Prostate gland (tissue), 2 donors: ENCODE data around the gene HOXA13. TPM values are rescaled to one million over a fixed set of nuclear protein-coding genes. Genes with fewer than 3 reads are reported as not detected.
A peak's percentile ranks its signal among the peaks of the same experiment; 100 is the strongest.

ENCODE experiments used
- DNase-seq: peaks from one replicate; pipeline ENCODE4 v3.0.0-alpha.2; 2019; ENCODE audit warnings: low spot score
- H3K27ac ChIP-seq, 2 donors: fragments of 200-600 bp; sonication (generic); 2 replicates each; pipeline ENCODE4 v1.5.1; 2017 to 2019
- H3K27me3 ChIP-seq: fragments of 200-600 bp; sonication (generic); replicated peaks from 2 replicates; pipeline ENCODE4 v1.5.1; 2019; ENCODE audit not compliant: insufficient read depth
- H3K36me3 ChIP-seq, 2 donors: fragments of 200-600 bp; sonication (generic); 1 replicate in 1 of 2; 2 replicates in 1 of 2; pipeline versions ENCODE4 v1.5.1 to v1.8.1; 2017 to 2019
- H3K4me1 ChIP-seq: fragments of 200-600 bp; sonication (generic); replicated peaks from 2 replicates; pipeline ENCODE4 v1.5.1; 2019
- H3K4me3 ChIP-seq, 2 donors: fragments of 200-600 bp; sonication (generic); 2 replicates each; pipeline ENCODE4 v1.5.1; 2017 to 2019
- H3K9me3 ChIP-seq: fragments of 200-600 bp; sonication (generic); 2 replicates; pipeline ENCODE4 v1.5.1; 2017
- CTCF ChIP-seq, 4 experiments: fragments of 200-600 bp in 2 of 4; fragments of 450-650 bp in 2 of 4; sonication (generic) in 2 of 4; IDR thresholded peaks; 1 replicate in 3 of 4; 2 replicates in 1 of 4; pipeline ENCODE4 v1.5.1; 2016 to 2019; ENCODE audit warnings: antibody characterized with exemption in 4 of 4, mild to moderate bottlenecking in 2 of 4, moderate library complexity in 2 of 4
- POLR2A ChIP-seq: fragments of 450-650 bp; IDR thresholded peaks from one replicate; pipeline ENCODE4 v1.6.1; 2016; ENCODE audit warnings: antibody characterized with exemption, mild to moderate bottlenecking
- POLR2AphosphoS5 ChIP-seq: sonication (generic); formaldehyde crosslinking; IDR thresholded peaks from one replicate; pipeline ENCODE4 v1.6.1; 2017; ENCODE audit warnings: antibody characterized with exemption
- WGBS: methylation state at CpG from one replicate; pipeline ENCODE4 v1.1.5; 2018; 5-methylcytosine and 5-hydroxymethylcytosine counted together
- intact Hi-C: fragments of 100-400 bp; cut with DNase I; formaldehyde crosslinking; loops from one replicate; pipeline ENCODE4 v1.14.2; 2022
- total RNA-seq, 2 donors: library from RNA; depleted of rRNA; stranded (reverse); fragments of >200 nt; gene quantifications; one replicate each; pipeline ENCODE4 v1.1.0, GENCODE V29; 2016

HOXA13 gene
- total RNA-seq, 2 donors from 2014 or later = 19.1 to 50.4 TPM

GRCh38 chr7:27203365-27203953, 3.6 kb upstream of the HOXA13 start:
- WGBS = 4% methylated on average over 10 of the region's 10 CpGs
- H3K27ac ChIP-seq = peak overlapping the region; percentile 96 to 97
- intact Hi-C loops = loop anchor here (10.0 kb wide), 1 partner anchor 721 kb away; no protein-coding TSS in a partner anchor
- TF ChIP-seq POLR2A (no peak), POLR2AphosphoS5 (no peak), CTCF (IDR thresholded peaks at IDR 0.05) (no peak)
- DNase-seq = no peak
- H3K27me3 ChIP-seq = no peaks in the 10 kb centered on the region
- no peaks in the 10 kb centered on the region for H3K36me3 ChIP-seq
- H3K4me1 ChIP-seq = peaks cover 1% of the 10 kb centered on the region
- no peaks in the 10 kb centered on the region for H3K9me3 ChIP-seq
- peak overlapping the region; percentile 76 to 81 for H3K4me3 ChIP-seq

GRCh38 chr7:27202862-27203134, 2.9 kb upstream of the HOXA13 start:
- H3K4me3 ChIP-seq = peak overlapping the region; percentile 76 to 81
- no peaks in the 10 kb centered on the region for H3K27me3 ChIP-seq
- H3K4me1 ChIP-seq = no peaks in the 10 kb centered on the region
- no peak for TF ChIP-seq POLR2A
- TF ChIP-seq POLR2AphosphoS5 = peak; percentile 21
- TF ChIP-seq CTCF (IDR thresholded peaks at IDR 0.05) = no peak
- 6% methylated on average over 3 of the region's 3 CpGs for WGBS
- intact Hi-C loops = loop anchor here (10.0 kb wide), 1 partner anchor 722 kb away; no protein-coding TSS in a partner anchor
- no peaks in the 10 kb centered on the region for H3K36me3 ChIP-seq
- H3K27ac ChIP-seq = peak overlapping the region; percentile 96 to 97
- peak; percentile 52 for DNase-seq
- H3K9me3 ChIP-seq = no peaks in the 10 kb centered on the region

GRCh38 chr7:27202018-27202861, 2.3 kb upstream of the HOXA13 start:
- no peaks in the 10 kb centered on the region for H3K27me3 ChIP-seq
- H3K4me1 ChIP-seq = no peaks in the 10 kb centered on the region
- 5% methylated on average over 30 of the region's 30 CpGs for WGBS
- peak overlapping the region; percentile 96 to 97 for H3K27ac ChIP-seq
- no peak for DNase-seq
- TF ChIP-seq POLR2AphosphoS5 (no peak), POLR2A (peak; percentile 10), CTCF (IDR thresholded peaks at IDR 0.05) (no peak)
- peak overlapping the region; percentile 76 to 81 for H3K4me3 ChIP-seq
- H3K9me3 ChIP-seq = no peaks in the 10 kb centered on the region
- intact Hi-C loops = loop anchor here (10.0 kb wide), 1 partner anchor 723 kb away; no protein-coding TSS in a partner anchor
- no peaks in the 10 kb centered on the region for H3K36me3 ChIP-seq

GRCh38 chr7:27201580-27202017, 1.7 kb upstream of the HOXA13 start:
- TF ChIP-seq CTCF (IDR thresholded peaks at IDR 0.05) = no peak
- no peak for TF ChIP-seq POLR2AphosphoS5
- TF ChIP-seq POLR2A = no peak
- Histone ChIP-seq H3K4me3 (peak overlapping the region; percentile 76 to 81), H3K27ac (peak overlapping the region; percentile 96 to 97), H3K4me1 (no peaks in the 10 kb centered on the region), H3K9me3 (no peaks in the 10 kb centered on the region), H3K36me3 (no peaks in the 10 kb centered on the region), H3K27me3 (no peaks in the 10 kb centered on the region)
- WGBS = 3% methylated on average over 4 of the region's 4 CpGs
- no peak for DNase-seq
- intact Hi-C loops = loop anchor here (10.0 kb wide), 1 partner anchor 723 kb away; no protein-coding TSS in a partner anchor
